Spleen (tissue), 11 donors: ENCODE data around the gene C6orf52. TPM values are rescaled to one million over a fixed set of nuclear protein-coding genes. Genes with fewer than 3 reads are reported as not detected.
"Not testable (repeated sequence)": the region's sequence is repeated elsewhere in the genome, so short reads cannot be mapped to it uniquely, and the experiment has no call there.

Experiments
- DNase-seq: peaks from one replicate; pipeline ENCODE4 v3.0.0-alpha.2; 2020
- H3K27ac ChIP-seq, 8 donors: fragments of 200-600 bp; sonication (generic) in 7 of 8; 1 replicate in 4 of 8; 2 replicates in 4 of 8; pipeline versions ENCODE4 v1.5.0 to v1.8.0; 2016 to 2021; ENCODE audit warnings: inconsistent platforms in 4 of 8, mild to moderate bottlenecking in 4 of 8, moderate library complexity in 1 of 8
- H3K27me3 ChIP-seq, 7 donors: fragments of 200-600 bp; sonication (generic) in 6 of 7; replicated peaks in 1 of 7; 1 replicate in 4 of 7; 2 replicates in 3 of 7; pipeline versions ENCODE4 v1.5.0 to v1.8.0; 2016 to 2021; ENCODE audit warnings: inconsistent platforms in 3 of 7, mild to moderate bottlenecking in 1 of 7
- H3K36me3 ChIP-seq, 6 donors: fragments of 200-600 bp; sonication (generic) in 5 of 6; 1 replicate in 4 of 6; 2 replicates in 2 of 6; pipeline versions ENCODE4 v1.5.0 to v1.8.0; 2016 to 2021; ENCODE audit warnings: inconsistent platforms in 2 of 6
- H3K4me1 ChIP-seq, 6 donors: fragments of 200-600 bp; sonication (generic) in 5 of 6; 1 replicate in 3 of 6; 2 replicates in 3 of 6; pipeline versions ENCODE4 v1.5.0 to v1.8.0; 2016 to 2021; ENCODE audit warnings: inconsistent platforms in 3 of 6
- H3K4me3 ChIP-seq, 8 donors: fragments of 200-600 bp; sonication (generic) in 7 of 8; 1 replicate in 4 of 8; 2 replicates in 4 of 8; pipeline versions ENCODE4 v1.5.0 to v1.8.0; 2016 to 2021; ENCODE audit warnings: inconsistent platforms in 4 of 8, mild to moderate bottlenecking in 4 of 8, moderate library complexity in 2 of 8
- H3K9me3 ChIP-seq, 8 donors: fragments of 200-600 bp; sonication (generic) in 7 of 8; 1 replicate in 4 of 8; 2 replicates in 4 of 8; pipeline versions ENCODE4 v1.5.0 to v1.8.0; 2016 to 2021; ENCODE audit warnings: inconsistent platforms in 4 of 8
- CTCF ChIP-seq, 11 experiments: fragments of 200-600 bp in 7 of 11; fragments of 450-650 bp in 4 of 11; sonication (generic) in 4 of 11; IDR thresholded peaks in 8 of 11; conservative IDR thresholded peaks in 3 of 11; 1 replicate in 7 of 11; 2 replicates in 4 of 11; pipeline versions ENCODE4 v1.4.0 to v1.8.0; 2016 to 2021; ENCODE audit warnings: antibody characterized with exemption in 11 of 11, inconsistent platforms in 4 of 11, mild to moderate bottlenecking in 1 of 11
- POLR2A ChIP-seq, 3 donors: fragments of 450-650 bp; IDR thresholded peaks; one replicate each; pipeline ENCODE4 v1.5.1; 2017; ENCODE audit warnings: antibody characterized with exemption in 3 of 3, mild to moderate bottlenecking in 1 of 3
- POLR2AphosphoS5 ChIP-seq, 3 donors: sonication (generic); formaldehyde crosslinking; IDR thresholded peaks; one replicate each; pipeline ENCODE4 v1.5.1; 2017; ENCODE audit warnings: antibody characterized with exemption in 3 of 3
- WGBS, 5 donors: extraction: QIAGEN DNeasy Blood & Tissue Kit in 3 of 5; methylation state at CpG; one replicate each; pipeline versions ENCODE4 v1.1.5 to v1.1.7; 2013 to 2018; 5-methylcytosine and 5-hydroxymethylcytosine counted together
- intact Hi-C: fragments of 100-400 bp; cut with DNase I; formaldehyde crosslinking; loops from one replicate; pipeline ENCODE4 v1.15.0; 2023; ENCODE audit warnings: low total_unique reads
- polyA plus RNA-seq, 3 donors: library from polyadenylated mRNA; stranded (reverse); fragments of 200-250 nt; gene quantifications; one replicate each; pipeline ENCODE4 v1.2.1, GENCODE V29; 2013
- total RNA-seq, 7 donors: library from RNA; depleted of rRNA in 3 of 7; stranded (reverse); fragments of >200 nt in 3 of 7; fragmentation: NEBNext Ultra II Directional in 4 of 7; extraction: Animal tissue kit (Norgen Biotek cat#: 25700) in 4 of 7; gene quantifications; one replicate each; pipeline versions ENCODE4 v1.1.0 to v1.2.1, GENCODE V29; 2016 to 2021
- donor health status: healthy with polysubstance abuse.
- donor health status: DM: no; HTN: no; CAD: no; lungs with moderate emphysema.
- donor health status: DM: no; HTN: no; CAD: no.
- donor health status: Bipolar disorder and iron deficiency.
- donor health status: healthy.
- donor health status: DM: no; HTN: no; CAD: no.
- donor health status: DM: yes; HTN: yes; CAD: no.

The C6orf52 gene
- total and polyA plus RNA-seq, 10 donors = 0.42 to 1.5 (median 0.80) TPM; not detected in 4

GRCh38 chr6:10722820-10723566 is 28.6 kb upstream of the C6orf52 start, which contains the start of gene TMEM14C:
Gene TMEM14C, plus strand, starts transcription at chr6:10723070. Its CDS starts 1,544 bp downstream, at chr6:10724614.
- H3K9me3 ChIP-seq = peaks cover 0 to 22% (median 14%) of the 10 kb centered on the region in 8 donors
- H3K4me3 ChIP-seq = peak within 1 kb of the TSS; percentile 46 to 77 (median 62)
- H3K4me1 ChIP-seq = peaks cover 11 to 71% (median 39%) of the 10 kb centered on the region in 6 donors
- TF ChIP-seq POLR2A (IDR thresholded peaks at IDR 0.05) = peak in 2 of 3 donors; percentile 25 to 84
- peak in 2 of 11 experiments; percentile 11 to 24 for TF ChIP-seq CTCF (IDR thresholded peaks at IDR 0.05 in 8 of 11, conservative IDR thresholded peaks at IDR 0.05 in 3 of 11)
- TF ChIP-seq POLR2AphosphoS5 (IDR thresholded peaks at IDR 0.05) = peak; percentile 93 to 99 (median 96)
- intact Hi-C loops = no loop called here
- peak; percentile 99 for DNase-seq
- peak within 1 kb of the TSS; percentile 53 to 89 (median 86) for H3K27ac ChIP-seq
- peaks cover 0 to 24% (median 2%) of the 10 kb centered on the region in 6 donors for H3K36me3 ChIP-seq
- H3K27me3 ChIP-seq = no peaks in the 10 kb centered on the region
- WGBS, 5 donors = 1% methylated on average over 41 to 55 of the region's 55 CpGs

- Histone ChIP-seq H3K27ac (peak overlapping the region; percentile 53 to 89 (median 86)), H3K4me1 (peaks cover 11 to 71% (median 39%) of the 10 kb centered on the region in 6 donors), H3K9me3 (peaks cover 0 to 25% (median 14%) of the 10 kb centered on the region in 8 donors), H3K4me3 (peak overlapping the region; percentile 46 to 77 (median 62)), H3K27me3 (no peaks in the 10 kb centered on the region), H3K36me3 (peaks cover 0 to 22% (median 2%) of the 10 kb centered on the region in 6 donors)
- WGBS, 5 donors = 2 to 5% (median 4%) methylated on average over 6 of the region's 6 CpGs
- intact Hi-C loops = no loop called here
- TF ChIP-seq POLR2AphosphoS5 (IDR thresholded peaks at IDR 0.05) = no peak
- TF ChIP-seq POLR2A (IDR thresholded peaks at IDR 0.05) = no peak
- TF ChIP-seq CTCF (IDR thresholded peaks at IDR 0.05 in 8 of 11, conservative IDR thresholded peaks at IDR 0.05 in 3 of 11) = no peak
- no peak for DNase-seq
Observed at GRCh38 chr6:10722570-10722819, 28.1 kb upstream of the C6orf52 start.

GRCh38 chr6:10721850-10722569 is 27.6 kb upstream of the C6orf52 start:
- peaks cover 0 to 22% (median 2%) of the 10 kb centered on the region in 6 donors for H3K36me3 ChIP-seq

GRCh38 chr6:10720960-10721849 is 26.8 kb upstream of the C6orf52 start:
- Histone ChIP-seq H3K4me3 (peak overlapping the region; percentile 41 to 67 (median 54)), H3K36me3 (peaks cover 0 to 16% (median 2%) of the 10 kb centered on the region in 6 donors), H3K27ac (peak overlapping the region in 7 of 8 donors; percentile 83 to 94 (median 92)), H3K4me1 (peaks cover 11 to 62% (median 33%) of the 10 kb centered on the region in 6 donors), H3K9me3 (peaks cover 0 to 25% (median 14%) of the 10 kb centered on the region in 8 donors)
- 80 to 91% (median 86%) methylated on average over 17 of the region's 17 CpGs for WGBS, 5 donors
- intact Hi-C loops, DNase-seq, H3K27me3 ChIP-seq: not testable (repeated sequence)

More at GRCh38 chr6:10721850-10722569, 27.6 kb upstream of the C6orf52 start:
- H3K4me3 ChIP-seq = peak overlapping the region; percentile 46 to 77 (median 62)
- no peaks in the 10 kb centered on the region for H3K27me3 ChIP-seq
- TF ChIP-seq CTCF (IDR thresholded peaks at IDR 0.05 in 8 of 11, conservative IDR thresholded peaks at IDR 0.05 in 3 of 11) = no peak
- TF ChIP-seq POLR2AphosphoS5 (IDR thresholded peaks at IDR 0.05) = no peak
- TF ChIP-seq POLR2A (IDR thresholded peaks at IDR 0.05) = no peak
- peaks cover 0 to 25% (median 14%) of the 10 kb centered on the region in 8 donors for H3K9me3 ChIP-seq
- WGBS, 5 donors = 77 to 88% (median 83%) methylated on average over 11 of the region's 11 CpGs
- DNase-seq = no peak
- peak overlapping the region; percentile 53 to 89 (median 86) for H3K27ac ChIP-seq
- intact Hi-C loops = no loop called here
- peaks cover 11 to 68% (median 37%) of the 10 kb centered on the region in 6 donors for H3K4me1 ChIP-seq
